Stimulated activated CD8-positive, alpha-beta memory T cell treated with anti-CD3 and anti-CD28 coated beads, Interleukin-12 subunit alpha, Interleukin-12 subunit beta, amount 100 ng/mL, for 24 hours (primary cell): ENCODE measurements around the gene FNDC3B.

Experiments used
- DNase-seq: peaks from one replicate; pipeline ENCODE4 v3.0.0-alpha.2; 2020; ENCODE audit errors: extremely low read depth

Gene FNDC3B

DNA sequence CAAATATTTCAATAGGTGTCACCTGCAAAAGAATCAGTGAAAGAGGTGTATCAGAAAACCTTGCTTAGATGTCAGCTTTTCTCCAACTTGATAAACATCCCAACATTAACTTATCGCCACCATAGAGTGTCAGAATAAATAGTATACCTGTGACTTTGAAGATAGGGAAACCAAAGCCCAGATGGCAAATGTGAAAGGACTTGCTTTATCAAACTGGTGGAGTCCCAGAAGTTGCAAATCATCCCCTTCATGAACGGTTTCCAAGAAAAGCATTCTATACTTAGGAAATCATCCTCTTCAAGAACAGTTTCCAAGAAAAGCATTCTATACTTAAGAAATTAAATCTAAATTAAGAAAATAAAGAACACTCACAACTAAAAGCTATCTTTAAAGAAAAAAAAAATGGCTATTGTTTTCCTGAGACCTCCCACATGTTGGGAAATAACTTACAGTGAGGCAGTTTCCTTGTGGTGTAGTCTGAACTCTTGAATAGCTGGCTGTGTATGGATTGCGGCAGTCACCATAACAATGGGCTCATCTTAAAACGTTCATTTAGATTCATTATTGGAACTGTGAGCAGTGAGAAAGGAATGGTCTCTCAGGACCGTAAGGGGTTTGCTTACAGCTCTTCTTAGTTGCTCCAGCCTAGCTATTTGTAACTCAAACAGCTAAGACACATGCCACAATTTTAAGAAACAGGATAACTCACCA lies 352.4 kb downstream of the FNDC3B start:
- no peak for DNase-seq

DNA sequence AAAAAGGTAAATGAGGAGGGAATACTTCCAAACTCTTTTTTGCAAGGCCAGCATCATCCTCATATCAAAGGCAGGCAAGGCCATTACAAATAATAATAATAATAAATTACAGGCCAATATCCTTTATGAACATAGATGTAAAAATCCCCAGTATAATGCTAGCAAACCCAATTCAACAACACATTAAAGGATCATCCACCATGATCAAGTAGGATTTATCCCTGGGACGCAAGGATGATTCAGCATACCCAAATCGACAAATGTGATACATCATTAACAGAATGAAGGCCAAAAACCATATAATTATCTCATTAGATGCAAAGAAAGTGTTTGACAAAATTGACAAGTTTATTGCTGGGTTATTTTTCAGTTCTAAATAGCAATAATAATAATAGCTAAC lies 355.3 kb downstream of the FNDC3B start:
- DNase-seq: no peak

DNA sequence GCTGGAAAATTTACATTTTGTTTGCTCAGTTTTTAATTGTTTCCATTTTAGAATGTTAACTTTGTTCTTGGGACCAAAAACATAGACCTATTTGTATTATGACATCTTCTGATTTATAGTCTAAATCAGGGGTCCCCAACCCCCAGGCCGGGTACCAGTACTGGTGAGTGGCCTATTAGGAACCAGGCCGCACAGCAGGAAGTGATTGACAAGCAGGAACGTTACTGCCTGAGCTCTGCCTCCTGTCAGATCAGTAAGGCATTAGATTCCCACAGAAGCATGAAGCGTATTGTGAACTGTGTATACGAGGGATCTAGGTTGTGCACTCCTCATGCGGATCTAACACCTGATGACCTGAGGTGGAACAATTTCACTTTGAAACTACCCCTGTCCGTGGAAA lies 357.0 kb downstream of the FNDC3B start:
- no peak for DNase-seq

- no peak for DNase-seq
These were observed 358.5 kb downstream of the FNDC3B start for GRCh38 chr3:172397716-172398405.

GRCh38 chr3:172398484-172398883 lies 359.1 kb downstream of the FNDC3B start:
- no peak for DNase-seq

DNA sequence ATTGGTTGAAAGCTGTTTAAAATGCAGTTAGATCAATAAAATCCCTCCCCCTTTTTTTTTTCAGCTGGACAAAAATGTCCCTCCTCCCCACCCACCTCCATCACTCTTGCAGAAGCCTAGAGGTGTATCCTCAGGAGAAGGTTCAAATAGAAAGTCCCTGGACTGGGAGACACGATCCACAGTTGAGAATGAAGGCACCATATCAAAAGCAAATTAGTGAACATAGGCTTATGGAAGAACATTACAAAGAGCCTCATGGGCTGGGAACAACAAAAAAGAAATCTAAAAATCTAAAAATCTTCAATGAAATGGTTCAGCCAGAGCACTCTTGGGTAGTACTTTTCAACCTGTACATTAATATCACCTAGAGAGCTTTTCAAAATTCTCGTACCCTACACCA lies 362.7 kb downstream of the FNDC3B start:
- DNase-seq: no peak

GRCh38 chr3:172402892-172403643 lies 363.7 kb downstream of the FNDC3B start:
- no peak for DNase-seq

DNA sequence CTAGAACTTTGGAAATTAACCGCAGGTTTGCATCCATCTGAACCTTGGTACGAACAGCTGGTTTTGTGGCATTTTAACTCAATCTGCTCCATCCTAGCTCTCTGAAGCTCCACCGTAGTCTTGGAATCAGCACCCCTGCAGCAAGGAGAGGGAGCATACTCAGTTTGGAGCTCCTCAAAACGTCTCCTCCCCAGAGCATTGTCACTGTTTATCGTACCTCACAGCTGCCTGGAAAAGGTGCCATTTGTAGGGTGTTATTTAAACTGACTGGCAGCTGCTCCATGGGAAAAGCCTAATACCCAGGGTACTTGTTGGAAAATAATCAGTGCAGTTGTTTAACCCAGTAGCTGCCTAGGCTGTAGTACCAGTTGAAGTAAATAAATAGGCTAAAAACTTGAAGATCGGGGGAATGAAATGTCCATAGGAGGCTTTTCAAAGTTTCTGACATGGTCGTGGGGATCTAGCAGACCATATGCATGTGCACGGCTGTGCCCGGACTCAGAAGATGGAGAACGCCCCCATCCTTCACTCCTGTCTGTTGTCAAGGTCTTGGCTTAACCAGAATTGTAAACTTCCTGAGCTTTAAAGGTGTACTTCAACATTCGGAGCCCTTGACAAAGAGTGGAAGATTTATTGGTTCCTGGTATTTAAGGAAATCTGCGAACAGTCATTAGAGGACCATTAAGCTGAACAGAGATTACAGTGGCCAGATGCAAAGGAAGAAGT lies 365.0 kb downstream of the FNDC3B start:
- DNase-seq: no peak

DNA sequence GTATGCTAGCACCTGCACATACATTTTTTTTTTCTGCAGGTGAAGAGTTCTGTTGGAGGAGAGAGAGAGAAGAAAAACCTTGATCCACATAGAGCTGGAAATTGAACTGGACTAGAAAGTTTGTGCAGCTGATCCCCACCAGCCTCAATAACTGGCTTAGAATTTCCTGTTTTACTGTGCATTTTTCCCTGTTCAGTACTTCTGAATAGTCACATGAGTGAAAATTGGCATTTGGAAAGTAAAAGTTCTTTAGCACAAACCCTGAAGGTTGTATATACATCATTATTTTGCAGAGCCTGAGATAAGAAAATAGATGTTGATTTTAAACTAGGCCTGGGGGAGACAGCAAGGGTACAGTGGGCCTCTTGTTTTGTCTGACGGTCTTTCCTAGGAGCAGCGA lies 366.5 kb downstream of the FNDC3B start:
- no peak for DNase-seq

DNA sequence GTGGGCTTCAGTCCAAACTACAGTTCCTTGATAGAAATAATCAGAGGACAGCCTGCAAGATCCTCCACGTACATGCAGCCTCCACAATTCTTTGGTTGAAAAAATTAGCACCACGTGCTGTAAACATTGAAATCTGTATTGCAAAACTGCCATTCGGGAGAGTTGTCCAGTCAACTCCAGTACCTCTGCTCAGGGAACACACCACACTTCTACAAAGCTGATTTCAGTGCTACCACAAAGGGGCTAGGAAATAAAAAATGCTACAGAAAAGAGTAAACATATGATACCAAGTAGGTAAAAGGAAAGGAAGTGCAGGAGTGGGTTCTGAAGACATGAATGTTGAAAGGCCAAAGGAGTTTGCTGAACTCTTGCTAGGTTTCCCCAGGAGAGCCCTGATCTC lies 368.5 kb downstream of the FNDC3B start:
- no peak for DNase-seq

- no peak for DNase-seq
These were observed 371.5 kb downstream of the FNDC3B start for GRCh38 chr3:172410702-172411477.

GRCh38 chr3:172411478-172411947 lies 372.1 kb downstream of the FNDC3B start:
- DNase-seq: no peak

DNA sequence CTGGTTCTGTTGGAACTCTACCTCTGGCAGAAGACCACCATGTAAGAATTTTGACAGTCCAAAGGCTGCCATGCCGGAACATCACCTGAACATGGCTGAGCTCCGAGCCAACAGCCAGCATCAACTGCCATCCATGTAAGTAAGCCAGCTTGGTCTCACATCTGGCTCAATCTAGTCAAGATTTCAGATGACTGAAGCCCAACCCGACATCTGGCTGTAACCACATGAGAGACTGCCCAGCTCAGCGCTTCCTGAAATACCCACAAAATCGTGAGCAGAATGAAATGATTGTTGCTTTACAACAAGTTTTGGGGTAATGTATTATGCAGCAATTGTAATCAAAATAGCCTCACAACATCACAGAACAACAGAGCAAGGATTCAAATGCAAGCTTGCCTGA lies 375.9 kb downstream of the FNDC3B start:
- DNase-seq: no peak

- no peak for DNase-seq
These were observed 398.3 kb downstream of the FNDC3B start for GRCh38 chr3:172437713-172438112.

DNA sequence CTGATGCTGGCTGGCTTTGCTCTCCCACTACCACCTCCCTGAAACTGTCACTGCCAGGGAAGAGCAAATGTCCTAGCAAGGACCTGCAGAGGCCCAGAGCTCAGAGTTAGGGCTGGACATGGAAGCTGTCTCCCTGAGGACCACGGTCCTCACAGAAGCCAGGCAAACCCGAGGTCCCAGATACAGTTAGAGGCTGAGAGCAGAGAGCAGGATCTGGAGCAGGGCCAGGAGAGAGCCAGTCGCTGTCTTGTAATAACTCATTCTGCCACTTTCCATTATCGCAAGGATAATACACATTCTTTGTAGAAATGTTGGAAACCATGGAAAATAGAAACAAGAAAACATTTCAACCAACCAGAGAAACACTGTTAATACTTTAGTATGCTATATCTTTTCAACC lies 398.8 kb downstream of the FNDC3B start:
- no peak for DNase-seq

DNA sequence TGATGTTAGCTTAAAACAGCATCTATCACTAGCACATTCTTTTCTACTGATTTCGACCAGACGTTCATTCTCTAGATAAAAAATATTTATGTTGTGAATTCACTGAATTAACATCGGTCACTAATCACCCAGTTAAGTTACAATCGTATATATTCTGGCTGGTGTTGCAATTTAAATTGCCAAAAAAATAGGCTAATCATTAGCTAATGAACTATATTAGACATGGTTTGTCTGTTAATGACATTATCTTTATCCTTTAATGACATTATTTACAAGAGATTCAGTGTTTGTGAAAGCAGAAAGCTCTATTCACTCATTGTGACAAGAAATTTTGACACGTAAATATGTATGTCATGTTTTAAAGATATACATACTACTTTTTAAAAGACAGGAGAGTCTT lies 402.2 kb downstream of the FNDC3B start:
- no peak for DNase-seq

DNA sequence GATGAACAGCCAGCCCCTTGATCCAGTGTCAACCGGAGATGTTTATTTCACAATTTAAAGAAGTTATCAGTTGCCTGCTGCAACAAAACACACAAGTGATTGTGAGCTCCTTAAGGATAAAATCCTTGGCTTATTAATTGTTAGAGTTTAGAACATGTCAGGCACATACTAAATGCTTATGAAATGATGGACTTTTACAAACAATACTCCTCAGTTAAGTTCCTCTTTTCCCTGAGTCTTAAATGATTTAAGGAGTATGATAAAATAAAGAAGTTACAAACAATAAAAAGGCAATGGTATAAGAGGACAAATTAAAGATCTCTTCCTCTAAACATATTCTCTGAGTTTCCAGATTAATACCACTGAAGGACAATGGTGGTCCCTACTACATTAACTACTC lies 403.2 kb downstream of the FNDC3B start:
- no peak for DNase-seq

DNA sequence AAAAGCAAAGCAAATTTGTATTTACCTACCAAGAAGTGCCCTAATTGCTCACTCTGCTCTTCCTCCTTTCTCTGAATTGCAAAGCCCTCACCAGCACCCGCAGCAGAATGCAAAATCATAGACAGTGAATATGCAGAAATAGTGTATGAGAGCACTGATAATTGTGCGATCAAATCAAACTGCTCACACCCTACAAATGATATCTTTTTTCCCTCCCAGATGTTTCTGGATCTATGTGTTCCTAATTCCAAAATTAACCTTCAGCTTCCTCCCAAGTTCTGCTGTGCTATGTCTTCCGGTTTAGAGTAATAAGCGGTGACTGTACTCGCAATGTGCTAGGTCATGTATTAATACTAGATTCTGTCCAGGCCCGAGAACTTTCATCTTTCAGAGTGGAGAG lies 405.4 kb downstream of the FNDC3B start:
- no peak for DNase-seq

DNA sequence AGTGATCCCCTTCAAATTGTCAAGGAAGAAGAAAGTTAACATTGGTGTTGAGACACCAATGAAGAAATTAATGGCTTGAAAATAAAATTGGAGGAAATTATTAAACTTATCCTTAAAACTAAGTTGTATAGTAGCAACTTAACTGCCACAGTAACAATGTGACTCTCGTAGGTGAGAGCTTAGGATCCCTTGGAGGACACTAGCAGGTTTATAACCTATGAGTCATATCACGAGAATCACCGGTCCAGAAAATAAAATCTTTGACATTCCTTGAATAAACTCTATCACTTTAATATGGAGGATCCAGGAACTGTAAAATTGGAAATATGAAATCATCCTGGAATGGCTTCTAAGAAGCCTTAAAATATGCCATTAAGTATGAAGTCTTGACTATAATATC lies 406.8 kb downstream of the FNDC3B start:
- DNase-seq: no peak

DNA sequence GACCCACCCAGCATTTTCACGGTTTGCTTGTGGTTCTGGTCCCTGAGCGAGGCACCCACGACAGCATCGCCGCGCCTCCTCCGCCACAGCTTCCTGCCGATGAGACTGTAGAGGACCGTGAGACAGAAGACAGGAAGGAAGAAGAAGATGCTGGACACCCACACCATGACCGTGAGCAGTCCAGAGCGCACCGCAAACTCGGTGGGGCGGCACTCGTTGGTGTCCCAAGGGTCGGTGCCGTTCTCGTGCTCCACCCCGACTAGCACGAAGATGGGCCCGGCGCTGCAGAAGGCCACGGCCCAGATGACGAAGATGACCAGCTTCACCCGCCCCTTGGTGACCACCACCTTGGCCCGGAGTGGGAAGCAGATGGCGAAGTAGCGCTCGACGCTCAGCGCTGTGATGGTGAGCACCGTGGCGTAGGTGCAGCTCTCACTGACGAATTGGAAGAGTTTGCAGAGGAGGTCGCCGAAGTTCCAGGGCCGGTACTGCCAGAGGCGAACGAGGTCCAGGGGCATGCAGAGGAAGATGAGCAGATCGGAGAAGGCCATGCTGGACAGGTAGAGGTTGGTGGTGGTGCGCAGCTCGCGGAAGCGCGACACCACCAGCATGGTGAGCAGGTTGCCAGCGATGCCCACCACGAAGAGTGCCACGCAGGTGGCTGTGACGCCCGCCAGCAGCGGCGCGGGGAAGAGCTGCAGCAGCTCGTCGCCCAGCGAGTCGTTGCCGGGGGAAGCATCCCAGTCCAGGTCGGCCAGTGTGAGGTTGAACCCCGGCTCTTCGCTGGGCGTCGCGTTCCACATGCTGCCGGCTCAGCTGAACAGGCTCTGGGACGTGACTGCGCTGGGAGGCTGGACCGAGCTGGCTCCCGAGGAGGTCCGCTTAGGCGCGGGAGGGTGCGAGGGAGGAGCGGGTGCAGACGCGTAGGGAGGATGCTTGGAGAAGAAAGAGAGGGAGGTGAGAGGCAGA lies 408.5 kb downstream of the FNDC3B start, which contains the start of gene GHSR:
GHSR (minus strand) TSS at position 846 of the 969 bp plus-strand sequence; CDS start at position 803, 43 bp downstream.
- DNase-seq: no peak
